GM18873 (cell line): ENCODE results near the gene OGFOD3.
"Not testable (repeated sequence)": the region's sequence is repeated elsewhere in the genome, so short reads cannot be mapped to it uniquely, and the experiment has no call there.

ENCODE experiments used
- ATAC-seq: cut with Tn5 transposase; IDR thresholded peaks from one replicate; pipeline ENCODE4 v1.9.1; 2021; ENCODE audit warnings: mild to moderate bottlenecking, moderate library complexity, moderate number of reproducible peaks; ENCODE audit not compliant: unreplicated experiment, low FRiP score

Gene OGFOD3

GRCh38 chr17:82377924-82378740 is 40.3 kb downstream of the OGFOD3 start:
- no peak for ATAC-seq

- not testable (repeated sequence) for ATAC-seq
Observed at GRCh38 chr17:82377294-82377693, 41.1 kb downstream of the OGFOD3 start.

GRCh38 chr17:82376042-82376730 is 42.2 kb downstream of the OGFOD3 start:
- no peak for ATAC-seq

DNA sequence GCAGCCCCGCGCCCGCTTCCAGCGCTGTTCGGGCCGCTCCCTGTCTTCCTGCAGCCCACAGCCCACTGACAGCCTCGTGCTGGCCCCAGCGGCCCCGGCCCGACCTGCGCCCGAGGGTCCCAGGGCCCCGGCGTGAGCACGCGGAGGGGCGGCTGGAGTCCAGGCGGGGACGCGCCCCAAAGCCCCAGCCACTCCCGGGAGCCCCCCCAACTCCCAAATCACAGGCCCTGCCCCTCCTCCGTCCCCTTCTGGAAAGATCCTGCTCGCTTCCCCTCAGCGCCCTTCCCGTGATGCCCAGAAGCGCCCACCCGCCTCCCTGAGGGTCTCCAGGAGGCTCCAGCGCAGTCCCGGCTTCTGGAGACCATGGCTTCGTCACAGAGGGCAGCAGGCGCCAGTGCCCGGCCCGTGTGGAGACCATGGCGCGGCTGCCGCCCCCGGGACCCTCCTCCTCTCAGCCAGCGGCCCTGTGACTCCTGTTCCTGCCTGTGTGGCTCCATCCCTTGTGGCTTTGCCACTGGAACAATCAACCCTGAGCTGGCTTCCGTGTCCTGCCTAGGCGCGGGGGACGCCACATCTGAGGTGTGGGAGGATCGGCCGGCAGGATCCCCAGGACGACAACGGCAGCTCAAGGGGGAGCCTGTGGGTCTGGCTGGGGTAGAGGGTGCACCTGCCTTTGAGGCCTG is 42.9 kb downstream of the OGFOD3 start:
- no peak for ATAC-seq

DNA sequence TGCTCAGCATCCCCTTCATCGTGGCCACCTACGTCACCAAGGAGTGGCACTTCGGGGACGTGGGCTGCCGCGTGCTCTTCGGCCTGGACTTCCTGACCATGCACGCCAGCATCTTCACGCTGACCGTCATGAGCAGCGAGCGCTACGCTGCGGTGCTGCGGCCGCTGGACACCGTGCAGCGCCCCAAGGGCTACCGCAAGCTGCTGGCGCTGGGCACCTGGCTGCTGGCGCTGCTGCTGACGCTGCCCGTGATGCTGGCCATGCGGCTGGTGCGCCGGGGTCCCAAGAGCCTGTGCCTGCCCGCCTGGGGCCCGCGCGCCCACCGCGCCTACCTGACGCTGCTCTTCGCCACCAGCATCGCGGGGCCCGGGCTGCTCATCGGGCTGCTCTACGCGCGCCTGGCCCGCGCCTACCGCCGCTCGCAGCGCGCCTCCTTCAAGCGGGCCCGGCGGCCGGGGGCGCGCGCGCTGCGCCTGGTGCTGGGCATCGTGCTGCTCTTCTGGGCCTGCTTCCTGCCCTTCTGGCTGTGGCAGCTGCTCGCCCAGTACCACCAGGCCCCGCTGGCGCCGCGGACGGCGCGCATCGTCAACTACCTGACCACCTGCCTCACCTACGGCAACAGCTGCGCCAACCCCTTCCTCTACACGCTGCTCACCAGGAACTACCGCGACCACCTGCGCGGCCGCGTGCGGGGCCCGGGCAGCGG is 43.6 kb downstream of the OGFOD3 start:
- no peak for ATAC-seq

DNA sequence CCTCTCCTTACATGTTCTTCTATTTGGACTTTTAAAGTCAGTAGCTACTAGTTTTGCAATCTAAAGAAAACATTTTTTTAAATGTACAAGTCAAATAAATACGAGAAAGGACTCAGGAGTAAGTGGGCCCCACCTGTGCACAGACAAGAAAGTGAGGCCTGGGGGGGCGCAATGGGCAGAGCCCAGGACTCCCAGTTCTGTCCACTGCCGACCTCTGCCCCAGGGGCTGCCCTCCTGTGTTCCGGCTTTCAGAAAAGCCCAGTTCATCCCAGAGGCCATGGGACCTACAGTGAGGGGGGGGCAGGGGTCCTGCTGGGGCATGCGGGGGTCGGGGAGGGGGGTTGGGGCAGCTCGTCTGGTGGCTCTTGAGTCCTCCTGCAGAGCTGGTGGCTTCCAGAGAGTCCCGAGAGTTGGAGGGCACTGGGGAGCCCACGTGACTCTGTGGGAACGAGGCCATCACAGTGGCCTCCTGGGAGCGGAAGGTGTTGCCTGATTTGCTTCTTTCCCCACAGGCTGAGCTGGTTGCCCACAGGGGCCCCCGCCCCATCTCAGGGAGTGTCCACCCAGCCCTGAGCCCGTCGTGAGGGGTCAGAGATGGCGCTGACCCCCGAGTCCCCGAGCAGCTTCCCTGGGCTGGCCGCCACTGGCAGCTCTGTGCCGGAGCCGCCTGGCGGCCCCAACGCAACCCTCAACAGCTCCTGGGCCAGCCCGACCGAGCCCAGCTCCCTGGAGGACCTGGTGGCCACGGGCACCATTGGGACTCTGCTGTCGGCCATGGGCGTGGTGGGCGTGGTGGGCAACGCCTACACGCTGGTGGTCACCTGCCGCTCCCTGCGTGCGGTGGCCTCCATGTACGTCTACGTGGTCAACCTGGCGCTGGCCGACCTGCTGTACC is 44.4 kb downstream of the OGFOD3 start:
- ATAC-seq, result no peak

- ATAC-seq, result not testable (repeated sequence)
Observed at GRCh38 chr17:82373072-82373452, 45.3 kb downstream of the OGFOD3 start.

DNA sequence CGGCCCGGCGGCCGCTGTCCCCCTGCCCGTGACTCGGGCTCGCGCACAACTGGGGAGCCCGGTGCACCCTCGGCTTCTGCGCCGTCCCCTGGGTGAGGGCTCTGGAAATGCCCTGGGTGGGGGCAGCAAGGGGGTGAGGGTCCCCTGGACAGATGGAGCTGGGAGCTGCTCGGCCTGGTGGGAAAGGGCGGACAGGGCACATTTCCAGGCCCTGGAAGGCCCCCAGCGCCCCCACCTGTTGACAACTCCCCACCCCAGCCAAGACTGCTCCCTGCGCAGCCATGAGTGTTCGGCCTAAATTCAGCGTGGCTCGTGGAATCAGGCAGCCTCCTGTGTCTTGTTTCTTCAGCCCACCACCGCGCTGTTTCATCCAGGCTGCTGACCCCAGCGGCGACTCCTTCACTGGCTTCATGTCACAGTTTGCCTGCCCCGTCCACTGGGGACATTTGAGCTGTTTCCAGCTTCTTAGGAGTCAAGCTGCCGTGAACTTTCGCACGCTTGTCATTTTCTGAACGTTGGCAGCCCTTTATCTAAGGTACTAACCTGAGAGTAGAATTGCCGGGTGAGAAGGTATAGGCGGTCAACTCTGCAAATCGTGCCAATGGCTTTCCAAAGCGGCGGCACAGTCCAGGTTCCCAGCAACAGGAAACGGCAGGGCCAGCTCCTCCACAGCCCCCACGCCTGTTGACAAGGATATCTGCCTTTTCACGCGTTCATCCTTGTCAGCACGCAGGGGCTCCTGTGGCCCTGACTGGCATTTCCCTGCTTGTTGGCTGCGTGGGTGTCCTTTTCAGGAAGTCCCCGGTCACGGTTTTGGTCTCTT is 45.9 kb downstream of the OGFOD3 start:
- ATAC-seq, result no peak

DNA sequence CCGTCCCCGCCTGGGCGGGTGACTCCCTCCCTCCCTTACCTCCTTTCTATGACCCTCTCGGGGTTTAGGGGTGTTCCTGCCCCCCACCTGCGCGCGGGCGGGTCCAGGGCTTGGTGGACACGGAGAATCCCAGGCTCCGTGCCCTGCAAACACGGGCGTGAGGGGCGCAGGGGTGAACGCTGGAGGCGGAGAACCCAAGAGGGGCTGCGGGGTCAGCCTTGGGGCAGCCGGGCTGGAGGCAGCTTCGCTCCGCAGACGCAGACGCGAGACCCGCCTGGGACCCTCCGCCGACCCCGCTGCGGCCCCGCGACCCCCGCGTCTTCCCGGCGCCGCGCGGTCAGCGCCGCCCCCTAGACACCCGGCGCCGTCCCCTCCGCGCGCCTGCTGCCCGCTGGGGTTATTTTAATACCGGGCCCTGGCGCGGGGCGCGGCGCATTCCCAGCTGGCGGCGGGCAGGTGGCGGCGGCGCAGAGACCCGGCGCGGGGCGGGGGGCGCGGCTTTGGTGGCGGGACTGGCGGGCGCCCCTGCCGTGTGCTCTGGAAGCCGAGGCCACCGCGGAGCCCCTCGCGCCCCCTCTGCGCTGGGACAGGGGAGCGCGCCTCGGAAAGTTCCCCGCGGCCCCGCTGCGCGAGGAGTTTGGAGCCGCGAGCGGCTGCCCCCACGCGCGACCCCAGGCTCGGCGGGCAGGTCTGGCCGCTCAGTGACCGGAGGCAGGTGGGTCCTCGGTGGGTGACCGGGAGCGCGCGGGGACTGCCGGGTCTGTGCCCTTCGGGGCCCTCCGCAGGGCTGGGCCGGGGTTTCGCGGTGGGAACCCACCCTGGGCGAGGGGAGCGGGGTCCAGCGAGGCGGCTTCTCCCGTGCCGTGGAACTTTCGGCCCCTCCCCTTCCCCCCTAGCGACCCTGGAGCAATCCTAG is 46.8 kb downstream of the OGFOD3 start, which contains the start of gene UTS2R:
UTS2R (plus strand) TSS at position 433 of the 916 bp plus-strand sequence. CDS start 2,560 bp downstream, outside the sequence.
- no peak for ATAC-seq

DNA sequence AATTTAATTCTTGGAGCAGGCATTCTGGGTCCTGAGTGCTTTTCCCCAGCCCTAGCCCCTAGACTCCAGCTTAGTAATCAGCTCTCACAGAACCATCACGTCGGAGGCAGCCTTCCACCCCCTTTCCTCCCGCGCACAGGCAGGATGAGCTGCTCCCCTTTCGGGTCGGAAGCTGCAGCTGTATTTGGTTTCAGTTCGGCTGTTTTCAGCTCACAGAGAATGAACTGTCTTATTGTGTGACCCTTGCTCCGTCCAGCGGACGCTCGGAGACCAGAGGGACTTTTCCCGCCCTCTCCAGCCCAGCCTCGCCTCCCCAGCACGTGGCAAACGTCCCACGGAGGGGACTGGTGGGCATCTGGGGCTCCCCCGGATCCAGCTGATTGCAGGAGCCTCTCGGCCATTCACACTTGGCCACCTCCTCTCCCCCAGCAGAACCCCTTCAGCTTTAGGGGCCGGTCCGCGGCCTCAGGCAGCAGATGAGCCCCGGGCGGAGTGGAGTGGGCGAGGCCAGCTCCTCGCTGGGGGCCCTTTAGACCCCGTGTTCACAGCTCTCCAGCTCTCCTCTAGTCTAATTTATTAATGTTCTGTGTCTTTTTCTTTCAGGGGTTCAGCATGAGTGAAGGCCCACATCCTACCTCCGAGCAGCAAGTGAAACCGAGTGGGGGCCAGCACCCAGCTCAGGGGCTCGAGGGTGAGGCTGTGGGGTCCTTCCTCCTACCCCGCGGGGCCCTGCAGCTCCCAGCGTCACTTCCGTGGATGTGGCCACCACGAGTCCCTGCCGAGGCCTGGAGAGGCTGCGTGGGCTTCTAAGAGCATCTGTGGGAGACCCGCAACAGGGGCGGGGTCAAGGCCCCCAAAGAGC is 47.7 kb downstream of the OGFOD3 start:
- no peak for ATAC-seq

DNA sequence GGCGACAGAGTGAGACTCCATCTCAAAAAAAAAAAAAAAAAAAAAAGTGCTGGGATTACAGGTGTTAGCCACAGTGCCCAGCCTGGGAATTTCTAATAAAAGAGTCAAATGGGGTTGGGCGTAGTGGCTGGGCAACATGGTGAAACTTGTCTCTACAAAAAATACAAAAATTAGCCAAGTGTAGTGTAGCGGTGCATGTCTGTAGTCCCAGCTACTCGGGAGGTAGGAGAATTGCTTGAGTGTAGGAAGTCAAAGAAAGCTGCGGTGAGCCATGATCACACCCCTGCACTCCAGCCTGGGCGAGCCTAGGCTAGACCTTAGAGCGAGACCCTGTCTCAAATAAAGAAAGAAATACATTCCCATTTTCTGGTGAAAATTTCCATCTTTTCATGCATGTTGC is 49.2 kb downstream of the OGFOD3 start:
- ATAC-seq, result no peak

- ATAC-seq, result no peak
Observed at GRCh38 chr17:82367724-82368524, 50.5 kb downstream of the OGFOD3 start.

- no peak for ATAC-seq
Observed at GRCh38 chr17:82366749-82367148, 51.6 kb downstream of the OGFOD3 start.

GRCh38 chr17:82365606-82366295 is 52.6 kb downstream of the OGFOD3 start:
- no peak for ATAC-seq

GRCh38 chr17:82361885-82362633 is 56.3 kb downstream of the OGFOD3 start:
- ATAC-seq, result no peak
